Endothelial cell (in vitro differentiated cells): Measurements from ENCODE around the gene MATCAP1. TPM values are rescaled to one million over a fixed set of nuclear protein-coding genes. Genes with fewer than 3 reads are reported as not detected.

Experiments
- DNase-seq: peaks from one replicate; pipeline ENCODE4 v3.0.0; 2021; ENCODE audit warnings: low spot score
- H3K27ac Mint-ChIP-seq: one replicate; pipeline ENCODE4 v1.8.0; 2021; ENCODE audit warnings: mixed read lengths, inconsistent platforms; ENCODE audit not compliant: unreplicated experiment
- H3K27me3 Mint-ChIP-seq: one replicate; pipeline ENCODE4 v1.8.0; 2021; ENCODE audit warnings: mild to moderate bottlenecking, moderate library complexity, mixed read lengths, inconsistent platforms; ENCODE audit not compliant: unreplicated experiment
- H3K36me3 Mint-ChIP-seq: one replicate; pipeline ENCODE4 v1.8.0; 2021; ENCODE audit warnings: mild to moderate bottlenecking, low read depth, mixed read lengths, inconsistent platforms; ENCODE audit not compliant: unreplicated experiment
- H3K4me1 Mint-ChIP-seq: one replicate; pipeline ENCODE4 v1.8.0; 2021; ENCODE audit warnings: mild to moderate bottlenecking, mixed read lengths, inconsistent platforms; ENCODE audit not compliant: unreplicated experiment
- H3K4me3 Mint-ChIP-seq: one replicate; pipeline ENCODE4 v1.8.0; 2021; ENCODE audit warnings: mild to moderate bottlenecking, mixed read lengths, inconsistent platforms; ENCODE audit not compliant: unreplicated experiment
- H3K9me3 Mint-ChIP-seq: one replicate; pipeline ENCODE4 v1.8.0; 2021; ENCODE audit warnings: mixed read lengths, inconsistent platforms; ENCODE audit not compliant: unreplicated experiment
- total RNA-seq: library from RNA; stranded (reverse); fragmentation: NEBNext Ultra II Directional; extraction: Animal tissue kit (Norgen Biotek cat#: 25700); gene quantifications from one replicate; pipeline ENCODE4 v1.2.1, GENCODE V29; 2021; ENCODE audit not compliant: unreplicated experiment
- TF ChIP-seq, protein P1 (sequence below): fragments of 200-600 bp; sonication (generic); IDR thresholded peaks from one replicate; pipeline ENCODE4 v1.5.0; 2021; ENCODE audit warnings: antibody characterized with exemption; ENCODE audit not compliant: unreplicated experiment

The MATCAP1 gene
- total RNA-seq, 1 donor from 2014 or later: 88.8 TPM

DNA sequence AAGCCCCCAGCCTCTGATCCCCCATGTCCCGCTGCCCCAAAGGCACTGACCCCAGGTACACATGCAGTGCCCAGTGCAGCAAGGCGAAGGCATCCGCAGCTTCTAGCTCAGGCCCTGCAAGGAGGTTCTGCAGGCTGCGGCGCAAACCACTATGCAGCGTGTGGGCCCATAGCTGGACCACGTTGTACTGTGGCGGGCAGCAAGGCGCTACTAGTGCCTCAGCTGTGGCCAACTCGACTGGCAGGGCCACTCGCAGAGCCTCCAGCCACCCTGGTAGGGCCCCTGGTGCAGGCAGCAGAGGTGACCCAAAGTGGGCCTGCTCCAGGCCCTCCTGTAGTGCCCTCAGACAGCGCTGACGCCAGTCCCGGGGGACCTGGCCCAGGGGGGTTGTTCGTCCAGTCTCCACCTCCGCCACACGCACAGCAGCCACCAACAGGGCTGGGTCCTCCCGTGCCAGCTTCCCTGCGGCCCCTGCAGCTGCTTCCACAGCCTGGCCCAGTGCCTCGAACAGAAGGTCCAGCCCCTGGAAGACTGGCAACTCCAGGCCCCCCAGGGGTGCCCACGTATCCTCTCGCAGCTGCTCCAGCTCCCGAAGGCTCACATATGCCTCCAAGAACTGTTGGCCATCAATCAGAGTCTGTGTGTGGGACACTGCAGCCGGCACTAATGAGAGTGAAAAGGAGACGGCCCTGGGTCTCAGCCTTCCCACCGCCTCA lies 3.6 kb upstream of the MATCAP1 start:
- Mint-ChIP-seq H3K27me3 (peaks cover 12% of the 10 kb centered on the region), H3K4me3 (no peak overlapping the region), H3K27ac (no peak overlapping the region), H3K36me3 (peaks cover 6% of the 10 kb centered on the region), H3K9me3 (no peaks in the 10 kb centered on the region), H3K4me1 (peaks cover 42% of the 10 kb centered on the region)
- TF ChIP-seq, protein P1, sequence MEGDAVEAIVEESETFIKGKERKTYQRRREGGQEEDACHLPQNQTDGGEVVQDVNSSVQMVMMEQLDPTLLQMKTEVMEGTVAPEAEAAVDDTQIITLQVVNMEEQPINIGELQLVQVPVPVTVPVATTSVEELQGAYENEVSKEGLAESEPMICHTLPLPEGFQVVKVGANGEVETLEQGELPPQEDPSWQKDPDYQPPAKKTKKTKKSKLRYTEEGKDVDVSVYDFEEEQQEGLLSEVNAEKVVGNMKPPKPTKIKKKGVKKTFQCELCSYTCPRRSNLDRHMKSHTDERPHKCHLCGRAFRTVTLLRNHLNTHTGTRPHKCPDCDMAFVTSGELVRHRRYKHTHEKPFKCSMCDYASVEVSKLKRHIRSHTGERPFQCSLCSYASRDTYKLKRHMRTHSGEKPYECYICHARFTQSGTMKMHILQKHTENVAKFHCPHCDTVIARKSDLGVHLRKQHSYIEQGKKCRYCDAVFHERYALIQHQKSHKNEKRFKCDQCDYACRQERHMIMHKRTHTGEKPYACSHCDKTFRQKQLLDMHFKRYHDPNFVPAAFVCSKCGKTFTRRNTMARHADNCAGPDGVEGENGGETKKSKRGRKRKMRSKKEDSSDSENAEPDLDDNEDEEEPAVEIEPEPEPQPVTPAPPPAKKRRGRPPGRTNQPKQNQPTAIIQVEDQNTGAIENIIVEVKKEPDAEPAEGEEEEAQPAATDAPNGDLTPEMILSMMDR: no peak
- no peak for DNase-seq

DNA sequence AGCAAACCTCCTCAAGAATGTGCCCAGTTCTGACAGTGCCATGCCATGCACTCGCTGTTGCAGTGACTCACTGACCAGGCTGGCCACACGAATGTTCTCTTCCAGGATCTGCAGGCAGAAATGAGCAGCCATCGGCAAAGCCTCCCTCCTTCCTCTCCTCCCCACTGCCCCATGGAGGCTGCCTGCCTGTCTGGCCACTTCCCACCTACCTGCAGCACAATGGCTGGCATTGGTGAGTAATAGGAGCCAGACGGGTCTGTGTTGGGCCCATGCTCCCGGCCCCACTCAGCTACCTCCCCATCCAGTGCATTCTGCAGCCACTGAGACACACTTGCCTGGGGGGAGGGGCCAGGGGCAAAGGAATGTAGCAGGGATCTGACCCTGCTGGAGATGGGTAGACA lies 2.8 kb upstream of the MATCAP1 start:
- peaks cover 10% of the 10 kb centered on the region for H3K27me3 Mint-ChIP-seq
- no peaks in the 10 kb centered on the region for H3K9me3 Mint-ChIP-seq
- H3K4me3 Mint-ChIP-seq: peak overlapping the region; percentile 37
- no peak overlapping the region for H3K27ac Mint-ChIP-seq
- no peak for DNase-seq
- peaks cover 6% of the 10 kb centered on the region for H3K36me3 Mint-ChIP-seq
- TF ChIP-seq, protein P1: no peak
- peaks cover 39% of the 10 kb centered on the region for H3K4me1 Mint-ChIP-seq

DNA sequence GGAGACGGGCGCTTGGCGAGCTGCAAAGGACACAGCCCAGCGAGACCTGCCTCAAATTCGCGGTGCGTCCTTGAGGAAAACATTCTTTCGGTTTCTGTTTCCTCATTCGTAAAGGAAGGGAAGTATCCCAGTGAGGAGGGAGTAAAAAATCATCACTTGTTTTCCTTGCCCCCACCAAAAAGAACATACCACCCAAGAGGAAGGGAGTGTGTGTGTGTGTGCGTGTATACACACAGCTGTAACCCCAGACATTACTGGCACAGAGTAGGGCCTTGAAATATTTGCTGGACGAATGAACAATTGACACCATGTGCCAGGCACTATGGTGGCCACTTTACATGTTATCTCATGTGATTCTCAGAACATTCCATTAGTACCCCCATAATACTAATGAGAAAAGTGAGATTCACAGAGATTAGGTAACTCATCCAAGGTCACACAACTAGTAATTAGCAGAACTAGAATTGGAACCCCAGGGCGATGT lies 1.9 kb upstream of the MATCAP1 start:
- peaks cover 6% of the 10 kb centered on the region for H3K36me3 Mint-ChIP-seq
- H3K9me3 Mint-ChIP-seq: no peaks in the 10 kb centered on the region
- no peak for DNase-seq
- peaks cover 6% of the 10 kb centered on the region for H3K27me3 Mint-ChIP-seq
- TF ChIP-seq, protein P1: no peak
- peaks cover 32% of the 10 kb centered on the region for H3K4me1 Mint-ChIP-seq
- peak overlapping the region; percentile 88 for H3K4me3 Mint-ChIP-seq
- no peak overlapping the region for H3K27ac Mint-ChIP-seq

DNA sequence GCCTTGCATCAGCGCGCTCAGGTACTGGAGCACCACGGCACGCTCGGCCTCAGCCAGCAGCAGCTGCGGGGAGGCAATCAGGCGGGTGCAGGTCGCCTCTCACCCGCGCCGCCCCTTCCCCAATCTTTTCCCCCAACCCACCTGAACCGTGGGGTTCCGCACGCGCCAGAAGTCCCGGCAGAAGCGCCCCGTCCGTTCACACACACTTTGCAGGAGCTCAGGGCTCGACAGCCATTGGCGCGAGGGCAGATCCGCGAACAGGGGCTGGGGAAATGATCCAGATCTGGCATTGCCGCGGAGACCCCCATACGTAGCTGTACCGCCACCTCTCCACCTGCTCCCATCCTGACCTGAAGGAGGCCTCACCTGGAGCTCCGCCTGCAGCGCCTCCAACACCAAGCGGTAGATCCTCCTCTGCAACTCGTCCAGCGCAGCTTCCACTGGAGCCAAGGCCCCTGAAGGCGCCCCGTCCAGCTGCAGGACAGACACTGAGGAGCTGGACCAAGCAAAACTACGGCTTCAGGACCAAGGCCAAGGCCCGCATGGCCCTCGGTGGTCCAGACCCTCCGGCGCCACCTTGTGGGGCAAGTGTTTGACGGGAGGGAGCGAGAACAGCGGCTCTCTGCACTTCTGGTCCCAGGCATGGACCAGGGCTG lies 1.4 kb upstream of the MATCAP1 start:
- Mint-ChIP-seq H3K36me3 (peaks cover 6% of the 10 kb centered on the region), H3K27me3 (peaks cover 6% of the 10 kb centered on the region), H3K9me3 (no peaks in the 10 kb centered on the region), H3K4me1 (peaks cover 27% of the 10 kb centered on the region), H3K27ac (peak overlapping the region; percentile 80), H3K4me3 (peak overlapping the region; percentile 88)
- TF ChIP-seq, protein P1: peak; percentile 68
- DNase-seq: peak; percentile 99
